Measurements from ENCODE around the gene NHERF1.

The NHERF1 gene

GRCh38 chr17:74769266-74769855, 20.9 kb downstream of the NHERF1 start:
- no peak for DNase-seq

- no peak for DNase-seq
Measured at GRCh38 chr17:74769856-74770497, 21.5 kb downstream of the NHERF1 start.

GRCh38 chr17:74770498-74771318, 22.3 kb downstream of the NHERF1 start:
- DNase-seq = no peak

GRCh38 chr17:74771319-74771914, 23.0 kb downstream of the NHERF1 start:
- DNase-seq = no peak

GRCh38 chr17:74772053-74772452, 23.6 kb downstream of the NHERF1 start:
- DNase-seq = no peak

- DNase-seq = no peak
Measured at GRCh38 chr17:74773414-74773813, 25.0 kb downstream of the NHERF1 start.

GRCh38 chr17:74773871-74774286, 25.5 kb downstream of the NHERF1 start:
- DNase-seq = no peak

- DNase-seq = no peak
Measured at GRCh38 chr17:74775409-74776043, 27.1 kb downstream of the NHERF1 start.

- DNase-seq = peak; percentile 97 to 99
Measured at GRCh38 chr17:74776044-74776962, 27.9 kb downstream of the NHERF1 start, which contains the start of gene NAT9. Gene NAT9 (minus strand): TSS chr17:74776345. CDS start chr17:74775698, 647 bp downstream.

GRCh38 chr17:74776990-74777389, 28.6 kb downstream of the NHERF1 start:
- DNase-seq = no peak

GRCh38 chr17:74777901-74778515, 29.6 kb downstream of the NHERF1 start:
- DNase-seq = no peak

- no peak for DNase-seq
Measured at GRCh38 chr17:74778960-74779359, 30.5 kb downstream of the NHERF1 start.

- DNase-seq = no peak
Measured at GRCh38 chr17:74779501-74779900, 31.1 kb downstream of the NHERF1 start.

- DNase-seq = no peak
Measured at GRCh38 chr17:74779948-74780400, 31.5 kb downstream of the NHERF1 start.

- DNase-seq = peak; percentile 17 to 69
Measured at GRCh38 chr17:74780443-74781238, 32.2 kb downstream of the NHERF1 start.

GRCh38 chr17:74782571-74782970, 34.1 kb downstream of the NHERF1 start:
- no peak for DNase-seq

- DNase-seq = no peak
Measured at GRCh38 chr17:74784125-74784810, 35.8 kb downstream of the NHERF1 start.

- DNase-seq = no peak
Measured at GRCh38 chr17:74785096-74785980, 36.9 kb downstream of the NHERF1 start.

- DNase-seq = no peak
Measured at GRCh38 chr17:74785981-74786360, 37.5 kb downstream of the NHERF1 start.

All from NCI-H446 (cell line).